ENCODE data around the gene KCTD21.
A peak's percentile ranks its signal among the peaks of the same experiment; 100 is the strongest.

Gene KCTD21

GRCh38 chr11:78201096-78201818 lies 12.8 kb upstream of the KCTD21 start:
- DNase-seq (ENCODE audit: low read depth, low spot score), result no peak

DNA sequence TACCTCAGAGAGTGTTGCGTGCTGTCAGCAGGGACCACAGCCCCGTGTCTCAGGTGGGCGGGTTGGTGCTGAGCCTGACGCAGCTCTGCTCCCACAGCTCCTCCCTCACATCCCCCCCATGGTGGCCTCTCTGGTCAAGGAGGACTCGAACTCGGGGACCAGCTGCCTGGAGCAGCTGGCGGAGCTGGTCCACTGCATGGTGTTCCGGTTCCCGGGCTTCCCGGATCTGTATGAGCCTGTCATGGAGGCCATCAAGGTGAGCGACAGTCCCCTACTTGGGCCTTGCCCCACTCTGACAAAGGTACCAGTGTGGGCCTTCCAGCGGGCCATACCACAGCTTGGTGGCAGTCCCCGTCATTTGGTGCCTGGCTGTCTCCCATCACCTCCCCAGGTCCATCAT lies 12.1 kb upstream of the KCTD21 start:
- DNase-seq (ENCODE audit: low read depth, low spot score), result no peak

- no peak for DNase-seq (ENCODE audit: low read depth, low spot score)
These were observed 11.6 kb upstream of the KCTD21 start for GRCh38 chr11:78200061-78200460.

- no peak for DNase-seq (ENCODE audit: low read depth, low spot score)
These were observed 11.2 kb upstream of the KCTD21 start for GRCh38 chr11:78199653-78200015.

GRCh38 chr11:78199015-78199652 lies 10.7 kb upstream of the KCTD21 start:
- no peak for DNase-seq (ENCODE audit: low read depth, low spot score)

GRCh38 chr11:78197816-78198215 lies 9.4 kb upstream of the KCTD21 start:
- DNase-seq (ENCODE audit: low read depth, low spot score), result no peak

DNA sequence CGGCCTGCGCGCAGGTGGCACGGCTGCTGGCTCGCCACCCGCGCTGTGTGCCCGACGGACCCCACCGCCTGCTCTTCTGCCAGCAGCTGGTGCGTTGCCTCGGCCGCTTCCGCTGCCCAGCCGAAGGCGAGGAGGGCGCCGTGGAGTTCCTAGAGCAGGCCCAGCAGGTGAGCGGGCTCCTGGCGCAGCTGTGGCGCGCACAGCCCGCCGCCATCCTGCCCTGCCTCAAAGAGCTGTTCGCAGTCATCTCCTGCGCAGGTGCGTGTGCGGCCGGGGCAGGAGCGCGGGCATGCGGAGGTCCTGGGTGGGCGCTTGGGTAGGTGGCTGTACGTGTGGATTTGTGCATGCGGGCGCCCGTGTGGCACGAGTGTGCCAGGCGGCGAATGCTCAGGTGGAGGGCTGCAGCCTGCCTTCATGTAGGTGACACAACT lies 8.2 kb upstream of the KCTD21 start:
- DNase-seq (ENCODE audit: low read depth, low spot score), result no peak

DNA sequence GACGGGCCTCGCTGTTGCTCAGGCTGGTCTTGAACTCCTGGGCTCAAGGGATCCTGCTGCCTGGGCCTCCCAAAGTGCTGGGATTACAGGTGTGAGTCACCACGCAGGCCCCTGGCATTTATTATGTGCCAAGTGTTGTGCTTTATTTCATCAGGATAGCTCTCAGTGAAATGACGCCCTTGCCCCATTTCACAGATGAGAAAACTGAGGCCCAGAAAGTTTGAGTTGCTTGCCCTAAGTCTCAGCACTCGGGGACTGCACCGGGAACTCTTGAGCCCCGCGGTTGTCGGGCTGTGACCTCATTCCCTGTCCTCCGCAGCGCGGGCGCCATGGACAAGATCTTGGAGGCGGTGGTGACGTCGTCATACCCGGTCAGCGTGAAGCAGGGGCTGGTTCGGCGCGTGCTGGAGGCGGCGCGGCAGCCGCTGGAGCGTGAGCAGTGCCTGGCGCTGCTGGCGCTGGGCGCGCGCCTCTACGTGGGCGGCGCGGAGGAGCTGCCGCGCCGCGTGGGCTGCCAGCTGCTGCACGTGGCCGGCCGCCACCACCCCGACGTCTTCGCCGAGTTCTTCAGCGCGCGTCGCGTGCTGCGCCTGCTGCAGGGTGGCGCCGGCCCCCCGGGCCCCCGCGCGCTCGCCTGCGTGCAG lies 7.6 kb upstream of the KCTD21 start:
- DNase-seq (ENCODE audit: low read depth, low spot score), result no peak

GRCh38 chr11:78194490-78194889 lies 6.1 kb upstream of the KCTD21 start:
- DNase-seq (ENCODE audit: low read depth, low spot score), result no peak

- DNase-seq (ENCODE audit: low read depth, low spot score), result no peak
These were observed 5.4 kb upstream of the KCTD21 start for GRCh38 chr11:78193806-78194205.

DNA sequence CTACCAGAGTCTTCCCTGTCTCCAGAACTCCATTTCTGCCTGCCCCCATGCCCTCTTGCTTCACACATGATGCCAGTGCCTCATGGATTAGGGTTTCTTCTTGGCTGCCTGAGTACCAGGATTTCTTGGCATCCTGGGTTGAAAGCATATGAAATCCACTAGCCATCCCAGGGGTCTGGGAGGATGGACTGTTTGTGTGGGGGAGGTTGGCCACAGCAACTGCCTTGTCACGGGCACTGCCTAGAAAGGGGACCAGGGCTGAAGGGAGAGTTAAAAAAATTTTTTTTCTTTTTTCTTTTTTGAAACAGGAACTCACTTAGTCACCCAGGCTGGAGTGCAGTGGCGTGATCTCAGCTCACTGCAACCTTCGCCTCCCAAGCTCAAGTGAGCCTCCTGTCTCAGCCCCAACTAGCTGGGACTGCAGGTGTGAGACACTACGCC lies 4.5 kb upstream of the KCTD21 start:
- no peak for DNase-seq (ENCODE audit: low read depth, low spot score)

DNA sequence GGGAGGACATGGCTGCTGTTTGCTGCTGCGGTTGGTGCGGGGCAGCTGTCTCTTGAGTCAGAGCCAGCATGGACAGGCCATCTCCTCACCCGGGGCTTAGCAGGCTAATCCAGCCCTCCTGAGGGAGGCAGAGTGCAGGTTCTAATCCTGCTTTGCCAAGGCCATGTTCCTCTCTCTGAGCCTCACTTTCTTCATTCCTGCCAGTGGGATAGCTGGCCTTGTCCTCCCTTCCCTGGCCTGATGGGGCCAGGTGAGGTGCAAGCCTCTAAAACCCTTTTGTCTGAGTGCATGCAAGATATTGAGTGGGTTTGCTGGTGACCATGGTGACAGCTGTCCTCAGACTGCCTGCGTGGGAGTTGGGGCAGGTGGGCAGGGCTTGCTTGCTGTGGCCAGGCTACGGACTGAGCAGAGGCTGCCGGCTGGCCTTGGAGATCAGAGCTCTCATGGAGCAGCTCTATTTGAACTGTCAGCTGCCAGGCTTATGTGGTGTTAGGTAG lies 3.8 kb upstream of the KCTD21 start:
- DNase-seq (ENCODE audit: low read depth, low spot score), result no peak

GRCh38 chr11:78190871-78191538 lies 2.6 kb upstream of the KCTD21 start:
- DNase-seq (ENCODE audit: low read depth, low spot score), result no peak

DNA sequence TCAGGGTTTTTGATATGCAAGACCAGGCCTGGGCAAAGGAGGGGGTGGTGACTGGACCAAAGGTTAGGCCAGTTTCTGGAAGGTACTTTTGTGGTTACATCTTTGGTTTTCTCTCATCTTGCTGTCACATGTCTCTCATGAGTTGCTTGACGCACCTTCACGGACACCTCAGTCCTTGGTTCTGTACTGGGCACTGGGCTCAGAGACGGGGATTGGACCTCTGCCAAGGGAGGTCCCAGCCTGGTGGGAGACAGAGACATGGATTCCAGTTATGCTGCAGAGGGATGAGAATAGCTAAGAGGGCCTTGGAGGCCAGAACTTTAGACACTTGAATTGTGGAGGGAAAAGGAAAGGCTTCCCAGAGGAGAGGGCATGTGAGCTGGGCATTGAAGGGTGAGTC lies 1.9 kb upstream of the KCTD21 start:
- no peak for DNase-seq (ENCODE audit: low read depth, low spot score)

- no peak for DNase-seq (ENCODE audit: low read depth, low spot score)
These were observed 1.4 kb upstream of the KCTD21 start for GRCh38 chr11:78189851-78190250.

- DNase-seq (ENCODE audit: low read depth, low spot score), result no peak
These were observed 823 bp upstream of the KCTD21 start for GRCh38 chr11:78189174-78189724.

GRCh38 chr11:78187366-78188285 lies 800 bp downstream of the KCTD21 start:
- peak; percentile 54 for DNase-seq (ENCODE audit: low read depth, low spot score)

DNA sequence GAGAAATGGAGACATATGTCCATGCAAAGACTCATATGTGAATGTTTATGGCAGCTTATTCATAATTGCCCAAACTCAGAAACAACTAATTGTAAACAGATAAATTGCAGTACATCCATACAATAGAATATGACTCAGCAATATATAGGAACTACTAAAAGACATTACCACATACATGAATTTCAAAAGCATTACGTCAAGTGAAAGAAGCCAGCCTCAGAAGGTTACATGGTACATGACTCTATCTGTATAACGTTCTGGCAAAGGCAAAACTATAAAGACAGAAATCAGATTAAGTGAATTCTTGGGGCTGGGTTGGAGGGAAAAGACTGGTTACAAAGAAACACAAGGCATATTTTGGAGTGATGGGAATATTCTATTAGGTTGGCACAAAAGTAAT lies 7.2 kb downstream of the KCTD21 start:
- DNase-seq (ENCODE audit: low read depth, low spot score), result no peak

GRCh38 chr11:78180751-78181150 lies 7.7 kb downstream of the KCTD21 start:
- DNase-seq (ENCODE audit: low read depth, low spot score), result no peak

GRCh38 chr11:78179459-78180071 lies 8.9 kb downstream of the KCTD21 start:
- no peak for DNase-seq (ENCODE audit: low read depth, low spot score)

Measured in activated naive CD8-positive, alpha-beta T cell treated with anti-CD3 and anti-CD28 coated beads, Interleukin-2, amount 50 U/mL, for 16 hours (primary cell).